HG03095 (cell line): ENCODE results near the gene RNFT1.
"Not testable (repeated sequence)": the region's sequence is repeated elsewhere in the genome, so short reads cannot be mapped to it uniquely, and the experiment has no call there.

Source experiments
- ATAC-seq: cut with Tn5 transposase; IDR thresholded peaks from one replicate; pipeline ENCODE4 v1.9.1; 2021; ENCODE audit warnings: moderate library complexity; ENCODE audit not compliant: unreplicated experiment

The RNFT1 gene

GRCh38 chr17:59964482-59965328, at the start of gene RNFT1:
Gene RNFT1, minus strand, starts transcription at chr17:59964740. Its CDS starts 77 bp downstream, at chr17:59964663.
- ATAC-seq, result peak; percentile 81

DNA sequence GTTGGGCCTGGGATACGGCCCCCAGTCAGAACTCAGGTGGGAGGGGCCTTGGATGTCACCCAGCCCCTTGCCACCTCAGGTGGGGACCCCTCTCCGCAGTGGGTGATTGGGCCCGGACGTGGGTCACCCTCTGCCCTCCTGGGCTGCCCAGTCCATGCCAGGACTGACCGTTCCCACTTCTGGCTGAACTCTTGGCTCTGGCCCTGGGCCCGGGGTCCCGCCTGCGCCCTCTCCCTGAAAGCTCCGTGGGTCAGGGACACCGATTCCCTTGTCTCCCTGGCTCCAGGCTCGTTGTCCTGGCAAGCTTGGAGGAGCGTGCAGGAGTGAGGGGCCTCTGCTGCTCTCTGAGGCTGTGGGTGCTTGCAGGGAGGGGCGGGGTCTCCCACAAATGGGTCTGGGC, 44.8 kb upstream of the RNFT1 start:
- not testable (repeated sequence) for ATAC-seq

DNA sequence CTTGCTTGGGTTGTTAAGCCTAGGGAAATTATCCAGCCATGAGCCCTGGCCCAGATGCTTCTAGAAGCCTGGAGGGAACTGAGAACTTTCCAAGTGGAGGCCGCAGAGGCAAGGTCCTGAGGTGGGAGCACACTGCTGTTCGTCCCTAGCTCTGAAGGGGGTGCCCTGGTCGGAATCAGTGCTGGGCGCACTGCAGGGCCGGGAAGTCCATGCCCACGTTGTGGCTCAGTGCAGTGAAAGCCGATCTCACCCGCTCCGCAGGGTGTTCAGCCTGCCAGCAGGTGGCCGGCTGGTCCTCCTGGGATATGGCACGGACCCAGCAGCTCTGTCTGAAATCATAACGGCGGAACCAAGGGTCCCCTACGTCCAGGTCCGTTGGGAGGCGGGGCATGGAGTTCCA, 43.8 kb upstream of the RNFT1 start:
- ATAC-seq, result not testable (repeated sequence)

DNA sequence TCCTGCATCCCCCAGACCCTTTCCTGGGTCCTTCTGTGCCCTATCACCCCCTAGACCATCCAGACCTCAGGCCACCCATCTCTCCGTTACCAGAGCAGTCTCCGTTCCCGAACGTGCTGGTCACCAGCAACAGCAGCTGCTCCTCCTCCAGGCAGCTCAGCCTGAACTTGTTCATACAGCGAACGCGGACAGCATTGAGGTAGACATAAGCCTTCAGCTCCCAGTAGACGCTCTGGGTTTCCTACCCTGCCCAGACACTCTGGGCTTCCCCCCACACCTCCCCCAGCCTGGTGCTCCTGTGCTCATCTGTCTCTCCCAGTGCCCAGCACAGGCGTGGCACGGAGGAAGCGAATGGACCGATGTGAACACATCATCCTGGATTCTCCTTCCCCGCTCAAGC, 41.6 kb upstream of the RNFT1 start:
- no peak for ATAC-seq

GRCh38 chr17:60004561-60004960, 40.0 kb upstream of the RNFT1 start:
- not testable (repeated sequence) for ATAC-seq

GRCh38 chr17:60002405-60002804, 37.9 kb upstream of the RNFT1 start:
- not testable (repeated sequence) for ATAC-seq

DNA sequence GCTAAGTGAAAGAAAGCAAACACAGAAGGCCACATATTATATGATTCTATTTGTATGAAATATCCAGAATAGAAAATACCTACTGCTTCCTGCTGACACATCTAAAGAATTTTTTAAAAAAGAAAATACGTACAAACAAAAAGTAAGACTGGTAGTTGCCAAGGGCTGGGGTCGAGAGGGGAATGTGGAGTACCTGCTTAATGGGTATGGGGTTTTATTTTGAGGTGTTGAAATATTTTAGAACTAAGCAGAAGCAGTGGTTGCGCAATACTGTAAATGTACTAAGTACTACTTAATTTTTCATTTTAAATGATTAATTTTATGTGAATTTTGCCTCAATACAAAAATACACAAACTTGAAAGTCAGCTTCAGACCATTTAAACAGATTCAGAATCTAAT, 32.1 kb upstream of the RNFT1 start:
- ATAC-seq, result not testable (repeated sequence)

DNA sequence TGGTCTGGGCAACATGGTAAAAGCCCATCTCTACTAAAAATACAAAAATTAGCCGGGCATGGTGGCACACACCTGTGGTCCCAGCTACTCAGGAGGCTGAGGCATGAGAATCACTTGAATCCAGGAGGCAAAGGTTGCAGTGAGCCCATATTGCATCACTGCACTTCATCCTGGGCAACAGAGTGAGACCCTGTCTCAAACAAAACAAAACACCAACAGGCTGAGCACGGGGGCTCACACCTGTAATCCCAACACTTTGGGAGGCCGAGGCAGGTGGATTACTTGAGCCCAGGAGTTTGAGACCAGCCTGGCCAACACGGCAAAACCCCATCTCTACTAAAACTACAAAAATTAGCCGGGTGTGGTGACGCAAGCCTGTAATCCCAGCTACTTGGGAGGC, 10.6 kb upstream of the RNFT1 start:
- not testable (repeated sequence) for ATAC-seq

DNA sequence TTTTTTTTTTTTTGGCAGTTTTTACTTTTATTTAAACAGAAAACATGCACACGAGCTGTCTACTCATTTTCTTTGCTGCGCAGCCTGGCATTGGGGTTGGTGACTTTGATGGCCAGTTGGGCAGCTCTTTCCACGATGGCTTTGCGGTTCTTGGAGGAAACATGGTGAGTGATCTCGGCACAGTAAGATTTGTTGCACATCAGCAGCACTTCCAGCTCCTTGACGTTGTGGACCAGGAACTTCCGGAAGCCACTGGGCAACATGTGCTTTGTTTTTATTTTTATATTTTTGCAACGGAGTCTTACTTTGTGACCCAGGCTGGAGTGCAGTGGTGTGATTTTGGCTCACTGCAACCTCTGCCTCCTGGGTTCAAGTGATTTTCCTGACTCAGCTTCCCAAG, 8.9 kb upstream of the RNFT1 start:
- not testable (repeated sequence) for ATAC-seq

- no peak for ATAC-seq
Measured at GRCh38 chr17:59972778-59973177, 8.2 kb upstream of the RNFT1 start.

- not testable (repeated sequence) for ATAC-seq
Measured at GRCh38 chr17:59971771-59972170, 7.2 kb upstream of the RNFT1 start.

DNA sequence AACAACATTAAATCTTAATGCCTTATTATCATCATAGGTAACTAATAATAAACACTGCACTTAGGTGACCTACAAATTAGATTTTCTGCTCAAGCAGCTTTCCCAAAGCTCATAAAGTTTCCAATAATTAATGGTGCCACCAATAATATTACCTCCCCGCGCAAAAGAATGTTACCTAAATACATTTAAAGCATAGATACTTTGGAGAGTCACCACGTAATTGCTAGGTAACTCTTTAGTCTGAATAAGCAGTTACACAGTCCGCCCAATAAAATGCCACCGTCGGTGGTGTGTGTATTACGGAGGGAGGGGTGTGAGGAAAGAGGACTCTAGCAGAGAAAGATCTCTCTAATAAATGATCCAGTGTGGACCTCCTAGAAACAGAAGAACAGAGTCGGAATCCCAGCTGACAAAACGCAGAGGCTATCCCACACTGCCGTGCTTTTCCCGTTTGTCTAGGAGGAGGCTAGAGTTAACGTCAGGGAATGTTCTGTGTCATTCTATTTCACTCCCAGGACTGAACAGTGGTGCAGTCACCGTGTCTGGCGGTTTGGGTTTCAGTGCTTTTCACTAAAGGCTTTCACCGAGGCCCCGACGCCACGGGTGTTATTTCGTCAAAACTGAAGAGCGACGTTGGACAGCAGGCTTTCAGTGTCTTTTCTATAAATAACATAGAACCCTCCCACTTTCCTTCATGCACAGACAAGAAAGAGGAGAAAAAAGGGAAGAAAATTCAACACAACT, 630 bp downstream of the RNFT1 start:
- peak; percentile 36 for ATAC-seq

DNA sequence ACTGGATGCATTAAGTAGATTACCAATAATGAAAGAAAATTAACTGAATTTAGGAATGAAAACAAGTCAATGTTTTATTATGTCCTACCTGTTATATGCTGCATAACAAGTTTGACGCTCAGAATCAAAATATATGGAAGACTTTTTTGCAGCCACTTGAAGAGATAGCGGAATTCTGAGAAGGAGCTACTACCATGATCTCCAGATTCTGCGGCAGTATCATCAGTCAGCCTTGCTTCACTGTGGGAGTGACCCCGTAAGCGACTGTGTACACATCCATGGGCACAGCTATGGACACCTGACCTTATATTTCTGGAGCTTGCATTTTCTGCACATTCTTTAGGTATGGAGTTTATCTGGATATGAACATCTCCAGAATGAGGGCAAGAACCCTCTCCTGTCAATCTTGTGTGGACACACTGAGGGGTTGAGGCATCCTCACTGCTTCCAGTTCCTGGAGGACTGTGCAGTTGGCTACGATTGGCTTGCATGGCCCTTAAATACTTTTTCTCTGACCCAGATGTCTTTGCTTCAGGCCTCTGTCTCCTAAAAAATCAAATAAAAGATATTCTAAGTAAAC, 1.7 kb downstream of the RNFT1 start:
- no peak for ATAC-seq

DNA sequence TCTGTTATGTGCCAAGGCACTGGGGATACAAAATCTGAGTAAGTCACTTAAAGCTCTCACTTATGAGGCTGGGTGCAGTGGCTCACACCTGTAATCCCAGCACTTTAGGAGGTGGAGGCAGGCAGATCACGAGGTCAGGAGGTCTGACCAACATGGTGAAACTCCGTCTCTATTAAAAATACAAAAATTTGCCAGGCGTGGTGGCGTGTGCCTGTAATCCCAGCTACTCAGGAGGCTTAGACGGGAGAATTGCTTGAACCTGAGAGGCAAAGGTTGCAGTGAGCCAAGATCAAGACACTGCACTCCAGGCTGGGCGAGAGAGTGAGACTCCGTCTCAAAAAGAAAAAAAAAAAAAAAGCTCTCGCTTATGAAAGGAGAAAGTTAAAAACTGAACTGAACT, 5.0 kb downstream of the RNFT1 start:
- not testable (repeated sequence) for ATAC-seq

- no peak for ATAC-seq
Measured at GRCh38 chr17:59954856-59955255, 9.7 kb downstream of the RNFT1 start.

DNA sequence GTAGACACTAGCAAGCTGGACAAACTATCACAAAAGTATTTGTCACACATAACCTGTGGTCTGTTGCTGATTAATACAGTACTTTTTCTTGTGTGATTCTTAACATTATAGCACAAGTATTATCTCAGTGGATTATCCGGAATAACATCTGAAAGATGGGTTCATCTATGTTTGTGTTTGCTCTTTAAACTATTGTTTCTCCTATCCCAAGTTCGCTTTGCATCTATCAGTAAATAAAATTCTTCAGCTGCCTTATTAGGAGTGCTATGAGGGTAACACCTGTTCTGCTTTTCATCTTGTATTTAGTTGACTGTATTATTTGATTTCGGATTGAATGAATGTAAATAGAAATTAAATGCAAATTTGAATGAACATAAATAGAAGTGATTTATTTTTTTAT, 14.5 kb downstream of the RNFT1 start:
- no peak for ATAC-seq

GRCh38 chr17:59947310-59947709, 17.2 kb downstream of the RNFT1 start:
- not testable (repeated sequence) for ATAC-seq

- ATAC-seq, result not testable (repeated sequence)
Measured at GRCh38 chr17:59946433-59946832, 18.1 kb downstream of the RNFT1 start.

DNA sequence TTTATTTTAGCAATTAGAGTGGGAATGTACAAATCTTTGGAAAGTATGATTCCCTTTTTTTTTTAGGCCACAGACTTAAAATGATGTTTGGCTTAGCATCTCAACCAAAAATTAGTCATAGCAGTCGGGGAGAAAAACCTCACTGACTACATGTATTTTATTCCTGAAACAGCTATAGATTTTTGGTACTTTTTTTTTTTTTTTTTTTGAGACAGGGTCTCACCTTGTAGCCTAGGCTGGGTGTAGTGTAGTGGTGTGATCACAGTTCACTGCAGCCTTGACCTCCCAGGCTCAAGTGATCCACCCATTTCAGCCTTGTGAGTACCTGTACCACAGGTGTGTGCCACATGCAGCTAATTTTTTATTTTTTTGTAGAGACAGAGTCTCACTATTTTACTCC, 23.4 kb downstream of the RNFT1 start:
- no peak for ATAC-seq

DNA sequence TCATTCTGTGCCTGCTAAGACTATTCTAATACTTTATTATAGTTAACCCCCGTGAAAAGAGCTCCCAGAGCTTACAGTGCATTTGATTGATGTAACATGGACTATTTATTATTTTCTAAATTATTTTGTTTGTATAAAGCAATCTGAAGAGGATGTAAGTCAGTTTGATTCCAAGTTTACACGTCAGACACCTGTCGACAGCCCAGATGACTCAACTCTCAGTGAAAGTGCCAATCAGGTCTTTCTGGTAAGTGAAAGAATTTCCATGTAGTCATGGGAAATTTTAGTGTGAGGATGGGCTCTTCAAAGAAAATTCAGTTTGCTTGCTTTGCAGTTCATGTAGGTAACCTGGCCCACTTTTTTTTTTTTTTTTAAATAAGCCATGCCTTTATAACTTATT, 23.8 kb downstream of the RNFT1 start:
- not testable (repeated sequence) for ATAC-seq

DNA sequence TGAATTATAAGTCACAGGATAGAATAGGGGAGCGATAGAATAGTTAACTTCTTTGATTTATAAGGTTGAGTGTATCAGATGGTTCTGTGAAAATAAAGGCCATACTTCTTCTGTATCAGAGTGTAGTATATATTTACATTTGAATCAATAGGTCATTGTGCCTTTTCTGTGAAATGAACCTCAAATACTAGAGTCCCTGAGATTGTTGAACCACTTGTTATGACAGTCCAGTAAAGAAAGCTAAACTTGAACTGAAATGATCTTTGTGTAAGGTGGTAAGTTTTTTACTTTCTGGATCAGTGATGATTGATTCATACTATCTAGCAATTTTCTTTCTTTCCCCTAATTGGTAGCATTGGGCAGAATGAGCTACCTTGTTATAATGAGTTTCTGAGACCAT, 31.2 kb downstream of the RNFT1 start:
- ATAC-seq, result not testable (repeated sequence)

DNA sequence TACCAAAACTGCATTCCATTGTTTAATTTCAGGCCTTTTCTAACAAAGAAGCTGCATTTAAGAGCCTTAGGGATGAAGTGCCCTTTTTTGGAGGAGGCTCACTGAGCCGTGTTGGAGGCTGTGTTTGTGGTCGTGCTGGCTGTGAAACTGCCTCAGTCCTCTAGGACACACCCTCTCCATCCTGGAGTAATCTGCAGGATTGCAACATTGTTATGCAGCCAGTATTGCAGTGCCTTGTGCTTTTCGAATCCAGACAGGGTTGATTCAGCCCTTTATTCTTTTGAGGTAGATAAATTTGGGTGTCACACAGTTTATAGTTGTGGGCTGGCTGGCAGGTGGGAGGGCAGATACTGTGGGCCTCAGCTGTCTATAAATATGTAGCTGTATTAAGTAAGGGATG, 33.8 kb downstream of the RNFT1 start:
- ATAC-seq, result not testable (repeated sequence)
